ENCODE data around the gene ANKMY1. TPM values are rescaled to one million over a fixed set of nuclear protein-coding genes. Genes with fewer than 3 reads are reported as not detected.
A peak's percentile ranks its signal among the peaks of the same experiment; 100 is the strongest.

The ANKMY1 gene
- total and polyA plus RNA-seq, 2 of the 13 experiments (the other 11 are each of a cell fraction or from before 2014, with no cell fraction given): 11.7 to 18.8 TPM

DNA sequence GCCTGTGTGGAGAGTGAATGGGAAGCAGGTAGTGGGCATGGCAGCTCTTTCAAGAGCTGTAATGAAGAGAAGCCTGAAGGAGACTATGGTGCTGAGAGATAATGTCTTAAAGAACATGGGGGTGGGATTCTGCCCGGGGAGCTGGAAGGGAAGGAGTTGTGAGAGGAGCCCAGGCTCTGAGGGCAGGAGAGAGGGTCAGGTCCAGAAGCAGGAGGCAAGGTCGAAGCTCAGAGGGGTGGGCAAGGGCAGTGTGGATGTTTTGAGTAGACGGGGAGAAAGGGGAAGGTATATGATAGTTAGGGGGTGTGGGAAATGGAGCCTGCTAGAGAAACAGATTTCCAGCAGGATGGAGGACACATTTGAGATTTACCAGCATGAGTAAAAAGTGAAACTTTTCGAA lies 30.9 kb upstream of the ANKMY1 start:
- Histone ChIP-seq H2AFZ (ENCODE audit: low read length) (no peak overlapping the region), H3K4me1 (ENCODE audit: insufficient read depth, low read length) (peaks cover 37% of the 10 kb centered on the region), H3K27me3 (ENCODE audit: control insufficient read depth in 1 of 2, insufficient read depth in 2 of 2, low read length in 2 of 2) (peaks cover 0 to 4% of the 10 kb centered on the region in 2 experiments; a peak in 1 of 5 replicates), H3K9me3 (ENCODE audit: low read length) (no peaks in the 10 kb centered on the region), H3K79me2 (ENCODE audit: insufficient read depth, low read length) (peaks cover 53% of the 10 kb centered on the region), H3K9ac (ENCODE audit: insufficient read depth, low read depth, low read length) (peak overlapping the region; percentile 24; the same call in 1 of the 2 replicates), H4K20me1 (ENCODE audit: insufficient read depth, low read length) (peaks cover 17% of the 10 kb centered on the region; the same call in 1 of the 2 replicates), H3K36me3 (replicated peaks in 1 of 2; ENCODE audit: control insufficient read depth in 1 of 2, insufficient read depth in 2 of 2, low read length in 2 of 2) (peaks cover 20 to 36% of the 10 kb centered on the region in 2 experiments), H3K4me3 (replicated peaks in 1 of 3; ENCODE audit: insufficient read depth in 1 of 3, low read depth in 2 of 3, low read length in 3 of 3) (peak overlapping the region in 1 of 3 experiments; percentile 90; a peak in 1 of 6 replicates), H3K27ac (ENCODE audit: extremely low read length, insufficient read depth, low read length) (no peak overlapping the region), H3K4me2 (ENCODE audit: low read depth, low read length) (peak overlapping the region; percentile 98)
- in situ Hi-C loops (cut with HindIII; ENCODE audit: extremely low pct_ligation_motif_present, low pct_unique_long_range_greater_than_20kb) (no loop called here), intact Hi-C loops (cut with micrococcal nuclease; ENCODE audit: unreplicated experiment) (no loop called here)
- FAIRE-seq: no peak
- ChIA-PET POLR2A (interaction anchor here (1.4 to 6.0 kb wide), 4 partner anchors 9 to 29 kb away, joined by 5 to 149 read pairs (median 116); partner anchors contain the start of genes ANKMY1, DUSP28 and RNPEPL1), CTCF (ENCODE audit: low intra/inter-chr PET ratio, low total read pairs) (no interaction called here)
- BruUV-seq (replicated peaks): no TSS peak
- DNase-seq (ENCODE audit: low spot score): no peak
- WGBS (ENCODE audit: low lambda C conversion rate): 82% methylated on average over 4 of the region's 4 CpGs
- TF ChIP-seq ZNF782 (CRISPR knock-in tag; IDR thresholded peaks at IDR 0.05; ENCODE audit: borderline replicate concordance) (no peak), HOXA9 (CRISPR knock-in tag; IDR thresholded peaks at IDR 0.05; ENCODE audit: borderline replicate concordance) (no peak), ZSCAN9 (CRISPR knock-in tag; IDR thresholded peaks at IDR 0.05; ENCODE audit: borderline replicate concordance) (no peak), THYN1 (CRISPR knock-in tag; IDR thresholded peaks at IDR 0.05; ENCODE audit: borderline replicate concordance, low read depth) (no peak), NFIB (CRISPR knock-in tag; IDR thresholded peaks at IDR 0.05; ENCODE audit: borderline replicate concordance) (no peak), KAT8 (CRISPR knock-in tag; IDR thresholded peaks at IDR 0.05) (no peak)
- TF ChIP-seq, protein P1, sequence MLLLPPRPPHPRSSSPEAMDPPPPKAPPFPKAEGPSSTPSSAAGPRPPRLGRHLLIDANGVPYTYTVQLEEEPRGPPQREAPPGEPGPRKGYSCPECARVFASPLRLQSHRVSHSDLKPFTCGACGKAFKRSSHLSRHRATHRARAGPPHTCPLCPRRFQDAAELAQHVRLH (CRISPR knock-in tag; IDR thresholded peaks at IDR 0.05; ENCODE audit: borderline replicate concordance, low read depth): no peak
- TF ChIP-seq, protein P2, sequence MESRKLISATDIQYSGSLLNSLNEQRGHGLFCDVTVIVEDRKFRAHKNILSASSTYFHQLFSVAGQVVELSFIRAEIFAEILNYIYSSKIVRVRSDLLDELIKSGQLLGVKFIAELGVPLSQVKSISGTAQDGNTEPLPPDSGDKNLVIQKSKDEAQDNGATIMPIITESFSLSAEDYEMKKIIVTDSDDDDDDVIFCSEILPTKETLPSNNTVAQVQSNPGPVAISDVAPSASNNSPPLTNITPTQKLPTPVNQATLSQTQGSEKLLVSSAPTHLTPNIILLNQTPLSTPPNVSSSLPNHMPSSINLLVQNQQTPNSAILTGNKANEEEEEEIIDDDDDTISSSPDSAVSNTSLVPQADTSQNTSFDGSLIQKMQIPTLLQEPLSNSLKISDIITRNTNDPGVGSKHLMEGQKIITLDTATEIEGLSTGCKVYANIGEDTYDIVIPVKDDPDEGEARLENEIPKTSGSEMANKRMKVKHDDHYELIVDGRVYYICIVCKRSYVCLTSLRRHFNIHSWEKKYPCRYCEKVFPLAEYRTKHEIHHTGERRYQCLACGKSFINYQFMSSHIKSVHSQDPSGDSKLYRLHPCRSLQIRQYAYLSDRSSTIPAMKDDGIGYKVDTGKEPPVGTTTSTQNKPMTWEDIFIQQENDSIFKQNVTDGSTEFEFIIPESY (CRISPR knock-in tag; IDR thresholded peaks at IDR 0.05): no peak
- no peak for ATAC-seq

Data from HepG2 (cell line).